MV-4-11 (cell line): ENCODE data around the gene ASB13.

Source experiments
- DNase-seq: peaks from one replicate; lab custom pipeline; 2025; lab: John Stamatoyannopoulos, UW

The ASB13 gene

GRCh38 chr10:5647507-5648240 lies 18.7 kb downstream of the ASB13 start:
- no peak for DNase-seq

DNA sequence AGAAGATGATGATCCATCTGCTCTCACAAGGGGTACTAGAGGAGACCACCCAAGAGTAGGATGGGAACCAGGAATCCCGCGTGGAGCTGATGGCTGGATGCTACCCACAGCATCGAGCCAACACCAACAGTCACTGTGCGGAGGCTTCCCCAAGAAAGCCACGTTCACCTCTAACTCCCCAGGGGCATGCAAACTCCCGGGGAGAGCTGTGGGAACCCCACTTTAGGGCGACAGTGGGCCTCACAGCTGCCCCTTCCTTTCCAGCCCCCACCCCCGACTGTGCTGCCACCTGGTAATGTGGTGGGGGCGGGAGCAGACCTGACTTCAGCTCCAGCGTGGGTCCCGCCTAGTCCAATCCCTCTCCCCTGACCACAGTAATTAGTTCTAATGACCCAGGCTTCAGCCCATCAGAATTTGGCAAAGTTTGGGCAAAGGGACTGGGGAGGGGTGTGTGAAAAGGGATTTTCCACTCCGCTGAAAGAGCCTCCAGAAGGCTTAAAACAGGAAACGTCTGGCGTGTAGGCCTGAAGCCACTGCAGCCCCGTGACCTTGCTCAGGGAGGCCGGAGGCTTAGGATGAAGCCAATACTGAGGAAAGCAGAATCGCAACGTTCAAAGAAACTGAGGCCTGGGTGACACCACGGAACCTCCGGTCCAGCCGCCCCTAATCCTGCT lies 20.3 kb downstream of the ASB13 start:
- no peak for DNase-seq

DNA sequence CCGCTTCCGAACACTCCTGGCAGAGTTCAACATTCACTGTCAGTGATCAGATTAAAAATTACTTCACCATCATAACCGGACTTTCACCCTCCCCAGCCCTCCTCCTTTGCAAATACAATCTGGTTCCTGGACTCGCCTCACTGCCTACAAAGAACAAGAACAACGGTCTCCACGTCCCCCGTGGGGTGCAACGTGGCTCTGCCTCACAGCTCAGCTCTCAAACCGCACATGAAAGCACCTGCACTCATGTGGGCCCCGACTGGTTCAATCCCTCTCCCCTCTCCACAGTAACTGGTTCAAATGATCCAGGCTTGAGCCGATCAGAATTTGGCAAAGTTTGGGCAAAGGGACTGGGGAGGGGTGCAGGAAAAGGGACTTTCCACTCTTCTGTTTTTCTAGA lies 21.0 kb downstream of the ASB13 start:
- DNase-seq: no peak

DNA sequence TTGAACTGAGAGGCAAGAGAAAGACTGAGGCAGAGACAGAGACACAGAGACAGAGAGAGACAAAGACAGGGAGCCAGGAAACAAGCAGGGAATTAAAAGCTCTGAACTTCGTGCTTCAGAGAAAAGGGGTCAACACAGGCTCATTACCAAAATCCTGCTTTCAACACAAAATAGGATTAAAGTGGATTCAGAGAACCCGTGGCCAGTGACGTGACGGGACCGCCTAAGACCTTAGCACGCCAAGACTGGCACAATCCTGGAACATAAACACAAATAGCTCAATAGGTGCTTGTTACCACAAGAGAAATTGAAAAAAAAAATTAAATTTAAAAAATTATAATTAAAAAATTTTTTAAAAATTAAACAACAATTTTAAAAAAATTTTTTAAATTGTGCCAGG lies 21.5 kb downstream of the ASB13 start:
- DNase-seq: no peak

DNA sequence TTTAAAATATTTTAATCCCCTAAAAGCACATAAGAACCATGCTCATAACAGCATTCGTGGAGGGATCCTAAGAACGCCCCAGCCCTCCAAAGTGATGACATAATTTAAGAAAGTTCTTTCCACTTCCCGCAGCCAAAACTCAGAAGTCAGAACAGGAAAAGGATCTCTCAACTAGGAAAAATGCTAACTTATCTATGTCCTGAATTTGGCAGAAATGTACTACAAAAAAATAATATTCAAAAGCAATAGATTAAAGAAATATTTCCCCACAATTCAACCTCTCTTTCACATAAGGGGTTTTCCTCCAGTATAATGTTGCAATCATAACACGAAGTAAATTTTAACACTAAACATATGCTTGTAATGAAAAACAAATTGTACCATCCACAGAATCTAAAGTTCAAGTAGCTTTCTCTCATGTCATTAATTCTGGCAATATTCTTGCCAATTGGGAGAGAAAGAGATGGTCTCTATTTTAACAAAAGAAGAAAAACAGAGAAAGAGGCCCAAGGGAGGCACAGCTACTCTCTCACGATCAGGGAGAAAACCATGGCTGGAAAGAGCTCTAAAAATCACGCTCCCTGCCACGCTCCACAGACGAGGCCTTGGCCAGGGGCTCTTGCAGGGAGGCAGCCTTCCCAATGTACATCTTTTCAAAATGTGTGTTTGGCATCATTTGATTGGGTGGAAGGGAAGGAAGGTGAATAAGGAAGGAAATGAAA lies 22.9 kb downstream of the ASB13 start:
- DNase-seq: no peak

DNA sequence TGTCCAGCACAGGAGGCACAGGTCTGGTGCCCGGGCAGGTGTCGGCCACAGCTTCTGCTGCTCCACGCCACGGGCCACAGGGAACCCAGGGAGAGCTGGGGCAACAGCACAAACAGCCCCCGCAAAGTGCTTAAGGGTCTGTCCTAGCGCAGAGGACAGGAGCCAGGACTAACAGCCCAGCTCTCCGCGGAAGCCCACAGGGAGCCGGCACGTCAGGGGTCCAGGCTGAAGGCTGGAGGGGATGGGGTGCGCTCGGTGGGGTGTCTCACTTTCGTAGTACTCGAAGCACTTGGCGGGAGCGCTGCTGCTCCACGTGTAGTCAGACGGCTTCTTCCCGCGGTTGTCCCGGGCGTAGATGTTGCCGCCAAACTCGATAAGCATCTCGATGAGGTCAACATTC lies 24.9 kb downstream of the ASB13 start:
- DNase-seq: no peak

- no peak for DNase-seq
Observed at GRCh38 chr10:5640501-5640900, 25.9 kb downstream of the ASB13 start.

DNA sequence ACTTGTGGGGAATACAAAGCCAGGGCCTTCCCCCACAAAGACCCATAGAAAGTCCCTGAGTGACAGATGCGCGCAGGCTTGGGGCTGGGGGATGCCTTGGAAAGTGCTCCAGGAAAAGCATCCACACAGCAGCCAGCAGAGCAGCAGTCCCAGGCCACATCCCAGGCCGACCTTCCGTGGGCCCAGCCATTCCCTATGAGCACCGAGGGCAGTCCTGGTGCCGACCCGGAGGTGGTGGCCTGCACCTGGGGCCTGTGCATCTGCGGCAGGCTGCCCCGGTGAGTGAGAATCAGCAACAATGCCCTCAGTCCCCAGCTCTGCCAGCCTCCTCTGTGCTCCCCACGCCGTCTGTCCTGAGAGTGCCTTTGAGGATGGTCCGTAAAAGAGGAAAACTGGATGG lies 26.4 kb downstream of the ASB13 start:
- DNase-seq: no peak

DNA sequence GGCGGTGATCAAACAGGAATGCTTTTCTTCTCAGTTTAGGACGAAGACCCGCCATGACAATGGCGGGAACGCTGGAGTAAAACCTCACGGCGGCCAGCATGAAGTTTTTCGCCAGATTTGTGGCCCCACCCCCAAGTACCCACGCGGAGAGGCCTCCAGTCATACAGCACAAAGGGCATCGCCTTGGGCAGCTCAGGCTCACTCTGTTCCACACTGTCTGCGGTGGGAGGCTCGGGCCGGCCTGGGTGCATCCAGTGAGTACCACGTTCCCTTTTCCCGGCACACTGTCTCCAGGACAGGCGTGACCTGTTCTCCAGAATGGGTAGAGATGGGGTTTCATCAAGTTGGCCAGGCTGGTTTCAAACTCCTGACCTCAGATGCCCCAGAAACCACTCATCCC lies 27.3 kb downstream of the ASB13 start:
- DNase-seq: no peak

GRCh38 chr10:5638494-5638893 lies 27.9 kb downstream of the ASB13 start:
- DNase-seq: no peak

DNA sequence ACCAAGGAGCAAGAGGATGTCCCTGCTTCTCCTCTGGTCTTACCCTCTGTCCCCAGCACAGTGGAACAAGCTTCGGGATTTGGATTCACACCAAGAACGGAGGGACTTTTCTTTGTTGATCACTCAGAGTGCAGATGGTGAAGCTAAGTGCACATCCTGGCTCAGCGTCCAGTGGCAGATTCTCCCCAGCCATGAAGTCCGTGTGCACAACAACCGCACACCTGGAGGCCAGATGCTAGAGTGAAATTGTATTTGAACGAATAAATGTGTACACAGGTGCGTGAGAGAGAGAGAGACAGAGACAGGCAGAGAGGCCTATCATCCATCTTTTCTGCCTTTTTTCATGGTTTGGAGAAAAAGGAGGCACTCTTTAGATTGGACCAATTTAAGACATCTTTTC lies 31.5 kb downstream of the ASB13 start:
- DNase-seq: no peak

- DNase-seq: no peak
Observed at GRCh38 chr10:5633166-5633749, 33.1 kb downstream of the ASB13 start.

DNA sequence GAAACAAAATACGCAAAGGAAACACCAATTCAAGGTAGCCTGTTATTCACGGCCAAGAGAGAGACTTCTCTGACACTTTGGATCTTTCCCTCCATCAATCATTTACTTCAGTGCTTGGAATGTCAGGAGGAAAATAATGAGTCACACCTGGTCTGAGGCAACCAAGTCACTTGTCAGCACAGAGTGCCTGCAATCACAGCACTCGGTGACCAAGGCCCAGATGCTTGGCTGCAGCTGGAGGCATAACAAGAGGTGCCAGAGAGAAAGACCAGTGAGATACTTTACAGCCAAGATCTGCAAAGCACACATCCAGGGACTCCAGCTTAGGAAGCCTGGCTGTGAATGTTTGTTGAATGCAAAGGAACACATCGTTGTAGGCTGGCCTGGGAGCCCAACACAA lies 33.9 kb downstream of the ASB13 start:
- no peak for DNase-seq

- no peak for DNase-seq
Observed at GRCh38 chr10:5631936-5632335, 34.5 kb downstream of the ASB13 start.

DNA sequence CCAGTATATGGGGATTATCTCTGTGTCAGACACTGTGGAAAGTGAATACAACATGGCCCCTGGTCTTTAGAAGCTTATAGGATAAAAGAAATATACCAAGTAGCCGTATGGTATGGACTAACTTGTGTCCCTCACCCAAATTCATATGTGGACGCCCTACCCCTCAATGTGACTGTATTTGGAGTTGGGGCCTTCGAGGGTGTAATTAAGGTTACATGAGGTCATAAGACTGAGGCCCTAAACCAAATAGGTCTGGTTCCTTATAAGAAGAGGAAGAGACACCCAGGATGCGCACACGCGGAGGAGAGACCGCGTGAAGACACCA lies 36.3 kb downstream of the ASB13 start:
- DNase-seq: peak; percentile 70

GRCh38 chr10:5629303-5630111 lies 36.9 kb downstream of the ASB13 start:
- peak; percentile 57 for DNase-seq

GRCh38 chr10:5628451-5629302 lies 37.7 kb downstream of the ASB13 start:
- DNase-seq: peak; percentile 24

DNA sequence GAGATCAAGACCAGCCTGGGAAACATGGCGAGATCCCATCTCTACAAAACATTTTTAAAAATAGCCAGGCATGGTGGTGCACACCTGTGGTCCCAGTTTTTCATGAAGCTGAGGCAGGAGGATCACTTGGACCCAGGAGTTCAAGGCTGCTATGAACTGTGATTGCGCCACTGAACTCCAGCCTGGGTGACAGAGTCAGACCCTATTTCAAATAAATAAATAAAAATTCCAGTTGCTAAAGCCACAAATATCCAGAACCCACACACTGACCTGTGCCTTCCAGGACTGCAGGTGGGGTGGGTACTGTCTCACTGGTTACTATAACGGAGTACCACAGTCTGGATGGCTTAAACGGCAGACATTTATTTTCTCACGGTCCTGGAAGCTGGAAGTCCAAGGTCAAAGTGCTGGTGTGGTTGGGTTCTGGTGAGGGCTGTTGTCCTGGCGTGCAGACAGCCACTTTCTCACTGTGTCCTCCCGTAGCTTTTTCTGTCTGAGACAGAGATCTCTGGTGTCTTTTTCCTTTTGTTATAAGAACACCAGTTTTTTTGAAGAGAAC lies 38.8 kb downstream of the ASB13 start:
- no peak for DNase-seq

GRCh38 chr10:5625992-5626777 lies 40.2 kb downstream of the ASB13 start:
- DNase-seq: no peak

DNA sequence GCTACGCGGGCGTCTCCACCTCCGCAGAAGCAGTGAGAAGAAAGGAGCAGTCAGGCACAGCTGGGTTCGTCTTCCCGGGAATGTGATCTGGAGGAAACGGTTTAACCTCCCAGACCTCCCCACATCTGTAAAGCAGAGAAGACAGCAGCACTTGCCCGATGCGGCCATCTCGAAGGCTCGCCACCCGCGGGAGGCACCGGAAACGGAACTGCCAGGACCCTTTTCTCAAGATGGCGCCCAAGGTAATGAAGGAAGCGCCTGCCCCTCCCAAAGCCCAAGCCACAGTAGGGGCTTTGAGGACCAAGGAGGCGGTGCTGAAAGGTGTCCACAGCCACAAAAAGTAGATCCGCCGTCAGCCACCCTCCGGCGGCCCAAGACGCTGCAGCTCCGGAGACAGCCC lies 41.7 kb downstream of the ASB13 start:
- no peak for DNase-seq
